ENCODE data around the gene PMVK.

PMVK gene

DNA sequence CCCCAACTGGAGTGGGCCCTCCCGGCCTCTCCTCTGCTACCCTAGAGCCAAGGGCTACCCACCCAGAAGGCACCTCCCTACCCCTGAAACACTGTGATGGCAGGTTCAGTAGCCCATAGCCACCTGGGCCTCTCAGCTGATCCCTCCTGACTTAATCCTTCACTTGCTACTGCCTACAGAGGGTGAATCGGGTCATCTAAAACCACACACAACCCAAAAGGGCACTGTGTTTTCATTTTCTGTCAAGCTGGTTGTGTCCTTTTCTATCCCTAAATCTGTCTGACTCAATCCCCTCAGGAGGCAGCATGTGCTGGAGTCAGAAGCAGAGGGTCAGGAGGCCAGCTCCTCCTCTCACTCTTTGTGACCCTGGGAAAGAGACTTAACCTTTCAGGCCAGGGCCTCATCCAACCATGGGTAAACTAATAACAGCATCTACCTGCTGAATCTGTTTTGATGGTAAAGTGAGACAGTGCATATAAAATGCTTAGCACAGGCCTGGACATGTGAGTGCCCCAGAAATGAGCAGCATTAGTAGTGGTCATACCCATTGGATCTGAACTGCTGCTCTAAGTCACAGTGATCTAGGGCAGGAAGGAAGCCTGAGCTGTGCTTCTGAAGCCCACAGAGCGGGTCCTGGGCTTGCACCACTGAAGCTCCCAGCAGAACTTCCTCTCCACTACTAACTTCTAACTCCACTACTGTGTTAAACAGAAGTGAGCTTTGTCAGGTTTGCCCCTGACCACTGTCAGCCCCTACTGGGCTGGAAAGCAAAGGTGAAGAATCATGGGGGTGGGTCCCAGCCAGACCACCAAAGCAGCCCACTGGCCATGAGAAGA lies 11.0 kb downstream of the PMVK start:
- Histone ChIP-seq H3K27ac (ENCODE audit: low read depth, low read length) (no peak overlapping the region), H4K5ac (ENCODE audit: low read length) (no peak overlapping the region), H3K4me3 (ENCODE audit: low read length) (no peak overlapping the region), H3K56ac (ENCODE audit: low read length) (no peak overlapping the region), H3K79me2 (ENCODE audit: control insufficient read depth, insufficient read depth, low read length) (no peaks in the 10 kb centered on the region), H3K36me3 (ENCODE audit: control insufficient read depth, insufficient read depth, low read length) (peaks cover 1% of the 10 kb centered on the region), H3K27me3 (ENCODE audit: insufficient read depth, low read length, poor library complexity) (no peaks in the 10 kb centered on the region), H3K4me2 (ENCODE audit: low read length) (no peak overlapping the region), H3K23ac (ENCODE audit: low read length) (no peak overlapping the region), H2BK120ac (ENCODE audit: low read depth, low read length) (no peak overlapping the region), H2BK5ac (ENCODE audit: low read length) (no peak overlapping the region), H3K4me1 (ENCODE audit: control insufficient read depth, low read depth, low read length) (no peaks in the 10 kb centered on the region), H2BK15ac (replicated peaks; ENCODE audit: low read depth) (no peak overlapping the region), H3K9ac (ENCODE audit: low read length) (no peak overlapping the region), H3K4ac (ENCODE audit: low read depth, low read length) (no peak overlapping the region), H4K8ac (ENCODE audit: low read depth, low read length) (no peak overlapping the region), H2AK5ac (ENCODE audit: low read length) (no peak overlapping the region), H3K79me1 (ENCODE audit: low read length) (no peaks in the 10 kb centered on the region), H3K18ac (ENCODE audit: low read length) (no peak overlapping the region)
- no CpG with 5 or more reads among the region's 3 CpGs for WGBS (ENCODE audit: extremely low coverage, insufficient coverage, low lambda C conversion rate)
- no peak for DNase-seq

DNA sequence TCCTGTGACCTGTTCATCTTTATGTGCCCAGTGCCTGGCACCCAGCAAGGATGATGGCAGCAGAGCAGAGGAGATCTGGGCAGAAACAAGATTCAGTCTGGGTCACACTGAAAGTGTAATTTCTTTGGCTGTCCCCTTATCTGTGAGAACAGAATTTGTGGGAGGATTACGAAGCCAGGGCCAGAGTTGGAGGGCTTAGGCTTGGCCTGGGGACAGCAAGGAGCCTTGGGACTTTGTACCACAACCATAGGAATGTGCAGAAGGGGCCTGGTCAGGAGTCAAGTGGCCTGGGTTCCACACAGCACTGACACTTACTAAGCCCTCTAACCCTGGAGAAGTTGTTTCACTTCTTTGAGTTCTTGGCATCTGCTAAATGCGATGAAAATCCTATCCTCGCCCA lies 12.8 kb downstream of the PMVK start:
- H3K27ac ChIP-seq (ENCODE audit: low read depth, low read length): no peak overlapping the region
- H2BK15ac ChIP-seq (replicated peaks; ENCODE audit: low read depth): no peak overlapping the region
- no peak overlapping the region for H3K18ac ChIP-seq (ENCODE audit: low read length)
- no peak overlapping the region for H3K4me3 ChIP-seq (ENCODE audit: low read length)
- H2AK5ac ChIP-seq (ENCODE audit: low read length): no peak overlapping the region
- H3K79me1 ChIP-seq (ENCODE audit: low read length): no peaks in the 10 kb centered on the region
- WGBS (ENCODE audit: extremely low coverage, insufficient coverage, low lambda C conversion rate): no CpG with 5 or more reads among the region's 3 CpGs
- H3K4me1 ChIP-seq (ENCODE audit: control insufficient read depth, low read depth, low read length): no peaks in the 10 kb centered on the region
- no peak overlapping the region for H4K8ac ChIP-seq (ENCODE audit: low read depth, low read length)
- no peak overlapping the region for H3K4me2 ChIP-seq (ENCODE audit: low read length)
- no peak overlapping the region for H3K9ac ChIP-seq (ENCODE audit: low read length)
- no peak overlapping the region for H2BK5ac ChIP-seq (ENCODE audit: low read length)
- H3K23ac ChIP-seq (ENCODE audit: low read length): no peak overlapping the region
- H3K79me2 ChIP-seq (ENCODE audit: control insufficient read depth, insufficient read depth, low read length): no peaks in the 10 kb centered on the region
- no peak overlapping the region for H3K4ac ChIP-seq (ENCODE audit: low read depth, low read length)
- no peak overlapping the region for H3K56ac ChIP-seq (ENCODE audit: low read length)
- DNase-seq: no peak
- H4K5ac ChIP-seq (ENCODE audit: low read length): no peak overlapping the region
- H2BK120ac ChIP-seq (ENCODE audit: low read depth, low read length): no peak overlapping the region
- H3K36me3 ChIP-seq (ENCODE audit: control insufficient read depth, insufficient read depth, low read length): peaks cover 1% of the 10 kb centered on the region
- H3K27me3 ChIP-seq (ENCODE audit: insufficient read depth, low read length, poor library complexity): no peaks in the 10 kb centered on the region

DNA sequence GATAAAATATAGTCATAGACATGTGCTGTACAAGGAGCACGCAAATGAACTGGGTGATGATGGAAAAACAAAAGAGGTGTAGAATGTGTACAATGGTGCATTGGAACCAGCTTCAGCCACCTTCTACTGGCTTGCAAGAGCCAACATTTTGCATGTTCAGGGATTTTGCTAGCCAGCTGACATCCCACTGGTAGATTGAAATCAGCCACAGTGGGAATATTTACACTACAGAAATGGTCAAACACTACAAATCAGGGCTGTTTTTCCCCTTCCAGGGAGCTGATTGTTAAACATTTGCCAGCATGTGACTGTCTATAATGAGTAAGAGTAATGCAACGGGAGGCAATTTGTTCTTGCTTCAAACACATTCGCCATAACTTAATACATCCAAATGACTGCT lies 23.2 kb downstream of the PMVK start:
- no peaks in the 10 kb centered on the region for H3K79me2 ChIP-seq (ENCODE audit: control insufficient read depth, insufficient read depth, low read length)
- no peak overlapping the region for H2AK5ac ChIP-seq (ENCODE audit: low read length)
- H4K8ac ChIP-seq (ENCODE audit: low read depth, low read length): no peak overlapping the region
- no peak overlapping the region for H3K4me3 ChIP-seq (ENCODE audit: low read length)
- no peak overlapping the region for H2BK15ac ChIP-seq (replicated peaks; ENCODE audit: low read depth)
- H3K27ac ChIP-seq (ENCODE audit: low read depth, low read length): no peak overlapping the region
- H3K27me3 ChIP-seq (ENCODE audit: insufficient read depth, low read length, poor library complexity): no peaks in the 10 kb centered on the region
- no peak for DNase-seq
- no peak overlapping the region for H3K56ac ChIP-seq (ENCODE audit: low read length)
- H3K18ac ChIP-seq (ENCODE audit: low read length): no peak overlapping the region
- no peak overlapping the region for H3K23ac ChIP-seq (ENCODE audit: low read length)
- no peak overlapping the region for H4K5ac ChIP-seq (ENCODE audit: low read length)
- no peaks in the 10 kb centered on the region for H3K36me3 ChIP-seq (ENCODE audit: control insufficient read depth, insufficient read depth, low read length)
- H3K4me1 ChIP-seq (ENCODE audit: control insufficient read depth, low read depth, low read length): no peaks in the 10 kb centered on the region
- H3K9ac ChIP-seq (ENCODE audit: low read length): no peak overlapping the region
- no peak overlapping the region for H2BK5ac ChIP-seq (ENCODE audit: low read length)
- H3K4ac ChIP-seq (ENCODE audit: low read depth, low read length): no peak overlapping the region
- H3K79me1 ChIP-seq (ENCODE audit: low read length): no peaks in the 10 kb centered on the region
- no peak overlapping the region for H3K4me2 ChIP-seq (ENCODE audit: low read length)
- WGBS (ENCODE audit: extremely low coverage, insufficient coverage, low lambda C conversion rate): no CpG with 5 or more reads among the region's 3 CpGs
- H2BK120ac ChIP-seq (ENCODE audit: low read depth, low read length): no peak overlapping the region

DNA sequence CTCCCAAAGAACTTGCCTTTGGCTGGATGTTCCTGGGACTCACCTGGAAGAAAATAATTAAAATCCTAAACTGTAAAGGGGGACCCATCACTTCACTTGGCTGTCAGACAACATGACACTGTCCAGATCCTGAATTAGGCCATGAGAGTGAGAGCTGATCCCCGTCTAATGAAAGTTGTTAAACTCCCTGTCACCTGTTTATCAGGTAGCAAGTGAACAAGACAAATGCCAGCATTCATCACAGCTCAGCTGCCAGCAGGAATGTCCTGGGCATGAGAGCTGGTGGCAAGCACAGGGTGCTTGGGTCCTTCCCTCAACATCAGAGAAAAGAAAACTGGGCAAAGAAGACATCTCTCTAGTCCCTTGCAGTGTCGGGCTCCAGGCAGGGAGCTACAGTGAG lies 23.8 kb downstream of the PMVK start:
- no peak overlapping the region for H3K56ac ChIP-seq (ENCODE audit: low read length)
- no peak overlapping the region for H3K27ac ChIP-seq (ENCODE audit: low read depth, low read length)
- no peak overlapping the region for H3K9ac ChIP-seq (ENCODE audit: low read length)
- H2BK5ac ChIP-seq (ENCODE audit: low read length): no peak overlapping the region
- no peak overlapping the region for H3K23ac ChIP-seq (ENCODE audit: low read length)
- H3K79me2 ChIP-seq (ENCODE audit: control insufficient read depth, insufficient read depth, low read length): no peaks in the 10 kb centered on the region
- no peak overlapping the region for H3K4me3 ChIP-seq (ENCODE audit: low read length)
- H4K5ac ChIP-seq (ENCODE audit: low read length): no peak overlapping the region
- H3K4me1 ChIP-seq (ENCODE audit: control insufficient read depth, low read depth, low read length): no peaks in the 10 kb centered on the region
- H3K4me2 ChIP-seq (ENCODE audit: low read length): no peak overlapping the region
- no peak overlapping the region for H4K8ac ChIP-seq (ENCODE audit: low read depth, low read length)
- no CpG with 5 or more reads among the region's 2 CpGs for WGBS (ENCODE audit: extremely low coverage, insufficient coverage, low lambda C conversion rate)
- H3K4ac ChIP-seq (ENCODE audit: low read depth, low read length): no peak overlapping the region
- no peak overlapping the region for H2BK120ac ChIP-seq (ENCODE audit: low read depth, low read length)
- no peak overlapping the region for H2BK15ac ChIP-seq (replicated peaks; ENCODE audit: low read depth)
- H3K36me3 ChIP-seq (ENCODE audit: control insufficient read depth, insufficient read depth, low read length): no peaks in the 10 kb centered on the region
- H3K79me1 ChIP-seq (ENCODE audit: low read length): no peaks in the 10 kb centered on the region
- no peaks in the 10 kb centered on the region for H3K27me3 ChIP-seq (ENCODE audit: insufficient read depth, low read length, poor library complexity)
- no peak overlapping the region for H3K18ac ChIP-seq (ENCODE audit: low read length)
- no peak overlapping the region for H2AK5ac ChIP-seq (ENCODE audit: low read length)
- DNase-seq: no peak

DNA sequence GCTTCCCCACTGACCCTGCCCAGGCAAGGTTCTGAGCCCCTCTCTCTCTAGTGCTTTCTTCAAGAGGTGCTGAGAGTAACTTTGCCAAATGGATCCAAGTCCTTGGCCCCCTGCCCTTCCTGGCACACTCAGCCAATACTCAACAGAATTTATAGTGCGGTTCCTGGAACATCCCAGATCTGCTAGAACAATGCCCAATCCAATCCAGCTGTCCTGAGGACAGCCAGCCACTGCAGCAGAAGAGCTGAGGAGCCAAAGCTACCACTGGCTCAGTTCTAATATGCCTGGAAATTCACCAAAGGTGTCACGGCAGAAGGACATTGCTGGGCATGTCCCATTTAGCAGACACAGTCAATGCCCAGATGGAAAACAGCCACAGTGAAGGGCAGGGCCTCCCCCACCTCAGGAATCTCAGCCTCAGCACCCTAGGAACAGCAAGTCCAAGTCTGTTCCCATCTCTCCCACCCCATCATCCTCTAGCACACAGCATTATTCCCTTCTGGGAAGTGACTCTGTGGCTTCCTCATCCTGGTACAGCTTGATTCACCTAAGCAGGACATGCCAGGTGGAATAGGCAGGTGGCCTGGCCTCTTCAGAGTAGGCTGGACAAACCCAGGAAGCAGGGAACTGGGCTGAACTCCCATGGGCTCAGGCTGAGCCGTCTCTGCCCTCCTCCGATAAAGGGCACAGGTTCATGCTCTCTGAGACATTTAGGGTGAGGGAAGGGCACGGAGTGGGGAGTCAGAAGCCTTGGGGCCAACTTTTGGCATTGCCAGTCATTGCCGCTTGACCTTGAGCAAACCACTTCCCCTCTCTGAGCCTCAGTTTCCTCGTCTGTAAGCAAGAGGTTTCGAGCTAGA lies 24.6 kb downstream of the PMVK start:
- Histone ChIP-seq H3K56ac (ENCODE audit: low read length) (no peak overlapping the region), H3K4ac (ENCODE audit: low read depth, low read length) (no peak overlapping the region), H4K8ac (ENCODE audit: low read depth, low read length) (no peak overlapping the region), H3K79me2 (ENCODE audit: control insufficient read depth, insufficient read depth, low read length) (no peaks in the 10 kb centered on the region), H2BK15ac (replicated peaks; ENCODE audit: low read depth) (no peak overlapping the region), H3K4me1 (ENCODE audit: control insufficient read depth, low read depth, low read length) (no peaks in the 10 kb centered on the region), H3K4me3 (ENCODE audit: low read length) (no peak overlapping the region), H3K9ac (ENCODE audit: low read length) (no peak overlapping the region), H2BK120ac (ENCODE audit: low read depth, low read length) (no peak overlapping the region), H3K4me2 (ENCODE audit: low read length) (no peak overlapping the region), H3K27ac (ENCODE audit: low read depth, low read length) (no peak overlapping the region), H2BK5ac (ENCODE audit: low read length) (no peak overlapping the region), H3K36me3 (ENCODE audit: control insufficient read depth, insufficient read depth, low read length) (no peaks in the 10 kb centered on the region), H3K27me3 (ENCODE audit: insufficient read depth, low read length, poor library complexity) (no peaks in the 10 kb centered on the region), H3K23ac (ENCODE audit: low read length) (no peak overlapping the region), H3K18ac (ENCODE audit: low read length) (no peak overlapping the region), H4K5ac (ENCODE audit: low read length) (no peak overlapping the region), H2AK5ac (ENCODE audit: low read length) (no peak overlapping the region), H3K79me1 (ENCODE audit: low read length) (no peaks in the 10 kb centered on the region)
- DNase-seq: no peak
- no CpG with 5 or more reads among the region's 8 CpGs for WGBS (ENCODE audit: extremely low coverage, insufficient coverage, low lambda C conversion rate)
